A673 (cell line): ENCODE measurements around the gene TCEAL1.

Experiments
- CTCF ChIP-seq: fragments of 300-800, 200-600 bp; sonication (generic); conservative IDR thresholded peaks from 2 replicates; pipeline ENCODE4 v1.5.1; 2017; ENCODE audit warnings: low read depth, mild to moderate bottlenecking, antibody characterized with exemption, low read length, moderate library complexity, mixed read lengths
- EZH2 ChIP-seq: fragments of 200-600 bp; sonication (generic); IDR thresholded peaks from 2 replicates; pipeline ENCODE4 v1.6.1; 2017; ENCODE audit warnings: borderline replicate concordance, low read depth, mild to moderate bottlenecking, mixed read lengths, antibody characterized with exemption, low read length; ENCODE audit not compliant: poor library complexity, severe bottlenecking

- TF ChIP-seq CTCF (no peak), EZH2 (no peak)
Measured at GRCh38 chrX:103614999-103615398, 13.8 kb upstream of the TCEAL1 start.
